Effector CD4-positive, alpha-beta T cell (primary cell): Measurements from ENCODE around the gene DEFB126. TPM values are rescaled to one million over a fixed set of nuclear protein-coding genes. Genes with fewer than 3 reads are reported as not detected.
"Not testable (repeated sequence)": the region's sequence is repeated elsewhere in the genome, so short reads cannot be mapped to it uniquely, and the experiment has no call there.

Experiments used
- DNase-seq: peaks from one replicate; pipeline ENCODE4 v3.0.0-alpha.2; 2020
- total RNA-seq: gene quantifications from one replicate; lab custom pipeline; 2026; lab: John Stamatoyannopoulos, UW

The DEFB126 gene
- total RNA-seq, result not detected

GRCh38 chr20:142290-142689, at the start of gene DEFB126:
Gene DEFB126, plus strand, starts transcription at chr20:142590. Its CDS starts 39 bp downstream, at chr20:142629.
- no peak for DNase-seq

GRCh38 chr20:93641-94040, 48.7 kb upstream of the DEFB126 start:
- no peak for DNase-seq

GRCh38 chr20:95215-95614, 47.2 kb upstream of the DEFB126 start:
- DNase-seq, result no peak

GRCh38 chr20:97691-98090, 44.7 kb upstream of the DEFB126 start:
- DNase-seq, result not testable (repeated sequence)

GRCh38 chr20:101975-102374, 40.4 kb upstream of the DEFB126 start:
- no peak for DNase-seq

GRCh38 chr20:103456-103855, 38.9 kb upstream of the DEFB126 start:
- DNase-seq, result no peak

GRCh38 chr20:112396-112795, 30.0 kb upstream of the DEFB126 start:
- no peak for DNase-seq

- no peak for DNase-seq
Observed at GRCh38 chr20:117518-117917, 24.9 kb upstream of the DEFB126 start.

- not testable (repeated sequence) for DNase-seq
Observed at GRCh38 chr20:129786-130323, 12.5 kb upstream of the DEFB126 start.

- DNase-seq, result no peak
Observed at GRCh38 chr20:137668-138490, 4.5 kb upstream of the DEFB126 start.

GRCh38 chr20:145877-146276, 3.5 kb downstream of the DEFB126 start:
- no peak for DNase-seq

GRCh38 chr20:152131-152530, 9.7 kb downstream of the DEFB126 start:
- no peak for DNase-seq

GRCh38 chr20:157154-157553, 14.8 kb downstream of the DEFB126 start, which contains the start of gene DEFB127:
Gene DEFB127, plus strand, starts transcription at chr20:157454. Its CDS starts 91 bp downstream, at chr20:157545.
- DNase-seq, result no peak

- no peak for DNase-seq
Observed at GRCh38 chr20:164618-165017, 22.2 kb downstream of the DEFB126 start.

GRCh38 chr20:168876-169275, 26.5 kb downstream of the DEFB126 start:
- no peak for DNase-seq

GRCh38 chr20:184288-184687, 41.9 kb downstream of the DEFB126 start:
- no peak for DNase-seq

- no peak for DNase-seq
Observed at GRCh38 chr20:187733-188132, 45.3 kb downstream of the DEFB126 start.

- DNase-seq, result no peak
Observed at GRCh38 chr20:189611-190010, 47.2 kb downstream of the DEFB126 start, which contains the start of gene DEFB128. Gene DEFB128, minus strand, starts transcription at chr20:189711. Its CDS starts 88 bp downstream, at chr20:189623.
